ENCODE data around the gene DCAF6.

DNA sequence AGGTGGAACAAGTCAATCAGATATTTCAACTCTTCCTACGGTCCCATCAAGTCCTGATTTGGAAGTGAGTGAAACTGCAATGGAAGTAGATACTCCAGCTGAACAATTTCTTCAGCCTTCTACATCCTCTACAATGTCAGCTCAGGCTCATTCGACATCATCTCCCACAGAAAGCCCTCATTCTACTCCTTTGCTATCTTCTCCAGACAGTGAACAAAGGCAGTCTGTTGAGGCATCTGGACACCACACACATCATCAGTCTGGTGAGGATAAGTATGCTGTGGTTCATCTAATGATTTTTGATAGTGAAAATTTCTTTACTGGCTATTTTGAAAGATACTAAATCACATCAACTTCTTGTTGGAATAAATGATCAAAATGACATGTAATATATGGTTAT, 68.0 kb downstream of the DCAF6 start:
- TF ChIP-seq, protein P1, sequence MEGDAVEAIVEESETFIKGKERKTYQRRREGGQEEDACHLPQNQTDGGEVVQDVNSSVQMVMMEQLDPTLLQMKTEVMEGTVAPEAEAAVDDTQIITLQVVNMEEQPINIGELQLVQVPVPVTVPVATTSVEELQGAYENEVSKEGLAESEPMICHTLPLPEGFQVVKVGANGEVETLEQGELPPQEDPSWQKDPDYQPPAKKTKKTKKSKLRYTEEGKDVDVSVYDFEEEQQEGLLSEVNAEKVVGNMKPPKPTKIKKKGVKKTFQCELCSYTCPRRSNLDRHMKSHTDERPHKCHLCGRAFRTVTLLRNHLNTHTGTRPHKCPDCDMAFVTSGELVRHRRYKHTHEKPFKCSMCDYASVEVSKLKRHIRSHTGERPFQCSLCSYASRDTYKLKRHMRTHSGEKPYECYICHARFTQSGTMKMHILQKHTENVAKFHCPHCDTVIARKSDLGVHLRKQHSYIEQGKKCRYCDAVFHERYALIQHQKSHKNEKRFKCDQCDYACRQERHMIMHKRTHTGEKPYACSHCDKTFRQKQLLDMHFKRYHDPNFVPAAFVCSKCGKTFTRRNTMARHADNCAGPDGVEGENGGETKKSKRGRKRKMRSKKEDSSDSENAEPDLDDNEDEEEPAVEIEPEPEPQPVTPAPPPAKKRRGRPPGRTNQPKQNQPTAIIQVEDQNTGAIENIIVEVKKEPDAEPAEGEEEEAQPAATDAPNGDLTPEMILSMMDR (IDR thresholded peaks at IDR 0.05), result no peak
- no peak for TF ChIP-seq POLR2A (IDR thresholded peaks at IDR 0.05)

Measured in gastroesophageal sphincter (tissue), 3 donors.